OCI-LY1 (cell line): ENCODE data around the gene SEMA5A.

Experiments used
- CTCF ChIP-seq: fragments of 200-600 bp; sonication (generic), shearing (Covaris generic); IDR thresholded peaks from 2 replicates; pipeline ENCODE4 v1.5.1; 2017; ENCODE audit warnings: mild to moderate bottlenecking, antibody characterized with exemption, low read length, moderate library complexity, mixed read lengths
- EZH2 ChIP-seq: fragments of 200-600 bp; sonication (generic), shearing (Covaris generic); IDR thresholded peaks from 2 replicates; pipeline ENCODE4 v1.8.0; 2017; ENCODE audit warnings: borderline replicate concordance, mixed run types, mild to moderate bottlenecking, antibody characterized with exemption, low read length, moderate library complexity, mixed read lengths

GRCh38 chr5:9314558-9314957, 231.3 kb downstream of the SEMA5A start:
- no peak for TF ChIP-seq CTCF
- TF ChIP-seq EZH2, result no peak
